SK-N-SH (cell line): ENCODE data around the gene SLC9A8. TPM values are rescaled to one million over a fixed set of nuclear protein-coding genes. Genes with fewer than 3 reads are reported as not detected.

ENCODE experiments used
- CTCF ChIA-PET: fragments of 300-600, 350-600 bp; formaldehyde crosslinking; extraction: SDS; loops from one replicate; lab custom pipeline; 2021; lab: Yijun Ruan, JAX
- POLR2A ChIA-PET: fragments of 350-600 bp; sonication (Branson Sonifier 250); formaldehyde crosslinking; extraction: SDS; loops from one replicate; lab custom pipeline; 2020; ENCODE audit warnings: antibody characterized with exemption, inconsistent platforms; lab: Yijun Ruan, JAX
- DNase-seq: peaks from one replicate; pipeline ENCODE4 v3.0.0; 2012
- H2AFZ ChIP-seq: fragments of 200-600 bp; sonication (generic); 2 replicates; pipeline ENCODE4 v1.8.1; 2016; ENCODE audit warnings: antibody characterized with exemption, mild to moderate bottlenecking, low read depth
- H3F3A ChIP-seq: fragments of 200-600 bp; sonication (generic); replicated peaks from 2 replicates; pipeline ENCODE3; 2016; ENCODE audit warnings: antibody characterized with exemption, mild to moderate bottlenecking; ENCODE audit not compliant: insufficient read depth
- H3K27ac ChIP-seq, 2 experiments: fragments of 200-500 bp in 1 of 2; fragments of 200-600 bp in 1 of 2; sonication (Bioruptor generic) in 1 of 2; sonication (generic), shearing (Covaris generic) in 1 of 2; 2 replicates each; pipeline versions ENCODE4 v1.5.1 to v1.6.1; 2014 to 2016; ENCODE audit warnings: low read depth in 2 of 2, inconsistent platforms in 1 of 2, low read length in 1 of 2, mild to moderate bottlenecking in 1 of 2, mixed read lengths in 1 of 2
- H3K27me3 ChIP-seq: fragments of 200-600 bp; sonication (generic), shearing (Covaris generic); 2 replicates; pipeline ENCODE4 v1.6.1; 2016; ENCODE audit warnings: mixed run types; ENCODE audit not compliant: insufficient read depth
- H3K36me3 ChIP-seq, 2 experiments: fragments of 200-500 bp in 1 of 2; fragments of 200-600 bp in 1 of 2; sonication (Bioruptor generic) in 1 of 2; sonication (generic) in 1 of 2; replicated peaks in 1 of 2; 2 replicates each; pipeline versions ENCODE3 to v1.5.1; 2014 to 2016; ENCODE audit warnings: low read length in 1 of 2, mild to moderate bottlenecking in 1 of 2; ENCODE audit not compliant: insufficient read depth in 2 of 2, control insufficient read depth in 1 of 2
- H3K4me1 ChIP-seq, 2 experiments: fragments of 200-500 bp in 1 of 2; fragments of 200-600 bp in 1 of 2; sonication (Bioruptor generic) in 1 of 2; sonication (generic), shearing (Covaris generic) in 1 of 2; 2 replicates each; pipeline versions ENCODE4 v1.5.1 to v1.6.1; 2014 to 2016; ENCODE audit warnings: low read depth in 1 of 2, low read length in 1 of 2, mixed run types in 1 of 2; ENCODE audit not compliant: insufficient read depth in 2 of 2, control insufficient read depth in 1 of 2
- H3K4me2 ChIP-seq: fragments of 200-600 bp; sonication (generic), shearing (Covaris generic); 2 replicates; pipeline ENCODE4 v1.6.1; 2017; ENCODE audit warnings: mixed run types
- H3K4me3 ChIP-seq, 2 experiments: fragments of 200-500 bp in 1 of 2; fragments of 200-600 bp in 1 of 2; sonication (Bioruptor generic) in 1 of 2; sonication (generic), shearing (Covaris generic) in 1 of 2; 2 replicates each; pipeline versions ENCODE4 v1.5.1 to v1.8.1; 2014 to 2016; ENCODE audit warnings: low read depth in 2 of 2, inconsistent platforms in 1 of 2, low read length in 1 of 2, mild to moderate bottlenecking in 1 of 2, mixed read lengths in 1 of 2, moderate library complexity in 1 of 2
- H3K79me2 ChIP-seq: fragments of 200-600 bp; sonication (generic); 2 replicates; pipeline ENCODE4 v1.8.1; 2017; ENCODE audit warnings: mild to moderate bottlenecking; ENCODE audit not compliant: insufficient read depth
- H3K9ac ChIP-seq: fragments of 200-600 bp; sonication (generic); 2 replicates; pipeline ENCODE4 v1.6.1; 2017; ENCODE audit warnings: mixed run types
- H3K9me2 ChIP-seq: fragments of 200-600 bp; sonication (generic); 2 replicates; pipeline ENCODE4 v1.6.1; 2017; ENCODE audit warnings: mixed run types
- H3K9me3 ChIP-seq: fragments of 200-600 bp; sonication (generic); 2 replicates; pipeline ENCODE4 v1.6.1; 2017; ENCODE audit warnings: mixed run types, mild to moderate bottlenecking, moderate library complexity
- H4K20me1 ChIP-seq: fragments of 200-600 bp; sonication (generic); 2 replicates; pipeline ENCODE4 v1.6.1; 2017; ENCODE audit warnings: mild to moderate bottlenecking, mixed run types; ENCODE audit not compliant: insufficient read depth
- CTCF ChIP-seq: fragments of 200-600 bp; sonication (generic); IDR thresholded peaks from 2 replicates; pipeline ENCODE4 v1.6.1; 2017; ENCODE audit warnings: antibody characterized with exemption, mild to moderate bottlenecking, moderate library complexity
- EP300 ChIP-seq, 2 experiments: IDR thresholded peaks; 2 replicates each; pipeline versions ENCODE4 v1.4.0 to v1.6.1; 2012; ENCODE audit warnings: borderline replicate concordance in 1 of 2, low read depth in 1 of 2, low read length in 1 of 2
- EZH2phosphoT487 ChIP-seq: fragments of 200-600 bp; sonication (generic); IDR thresholded peaks from 2 replicates; pipeline ENCODE4 v1.6.1; 2017; ENCODE audit warnings: low read depth, mixed run types, mild to moderate bottlenecking, antibody characterized with exemption, moderate library complexity, borderline replicate concordance
- FOXM1 ChIP-seq: IDR thresholded peaks from 2 replicates; pipeline ENCODE4 v1.4.0; 2012; ENCODE audit warnings: low read depth, mild to moderate bottlenecking
- IRF3 ChIP-seq: fragments of 150-350 bp; IDR thresholded peaks from 2 replicates; pipeline ENCODE4 v1.6.1; 2016; ENCODE audit warnings: mild to moderate bottlenecking, low read depth, low read length
- JUND ChIP-seq: IDR thresholded peaks from 2 replicates; pipeline ENCODE4 v1.4.0; 2012
- MAX ChIP-seq: IDR thresholded peaks from 2 replicates; pipeline ENCODE4 v1.4.0; 2012; ENCODE audit warnings: low read depth
- MEF2A ChIP-seq: IDR thresholded peaks from 2 replicates; pipeline ENCODE4 v1.4.0; 2012; ENCODE audit warnings: low read depth, borderline replicate concordance
- MXI1 ChIP-seq: IDR thresholded peaks from 2 replicates; pipeline ENCODE4 v1.6.1; 2012; ENCODE audit warnings: mild to moderate bottlenecking, low read depth, low read length, improper control_type of control experiment
- NRF1 ChIP-seq: IDR thresholded peaks from 2 replicates; pipeline ENCODE4 v1.6.1; 2012; ENCODE audit warnings: low read depth, mild to moderate bottlenecking, low read length
- PBX3 ChIP-seq: IDR thresholded peaks from 2 replicates; pipeline ENCODE4; 2012
- POLR2AphosphoS5 ChIP-seq: IDR thresholded peaks from 2 replicates; pipeline ENCODE4 v1.6.1; 2012; ENCODE audit warnings: low read depth, low read length
- RAD21 ChIP-seq: IDR thresholded peaks from 2 replicates; pipeline ENCODE4 v1.6.1; 2012; ENCODE audit warnings: mild to moderate bottlenecking, low read length
- RCOR1 ChIP-seq: fragments of 150-350 bp; IDR thresholded peaks from 2 replicates; pipeline ENCODE4 v1.6.1; 2017; ENCODE audit warnings: antibody characterized with exemption, low read length
- REST ChIP-seq: IDR thresholded peaks from 2 replicates; pipeline ENCODE4 v1.6.1; 2012; ENCODE audit warnings: mild to moderate bottlenecking, low read depth, low read length, moderate library complexity
- RXRA ChIP-seq: IDR thresholded peaks from 2 replicates; pipeline ENCODE4 v1.4.0; 2012; ENCODE audit warnings: low read depth, mild to moderate bottlenecking, borderline replicate concordance
- SIN3A ChIP-seq: IDR thresholded peaks from 2 replicates; pipeline ENCODE4 v1.6.1; 2012; ENCODE audit warnings: low read depth, mild to moderate bottlenecking, low read length, moderate library complexity, borderline replicate concordance
- SMC3 ChIP-seq: IDR thresholded peaks from 2 replicates; pipeline ENCODE4 v1.6.1; 2012; ENCODE audit warnings: low read depth, low read length, improper control_type of control experiment
- TAF1 ChIP-seq: IDR thresholded peaks from 2 replicates; pipeline ENCODE4 v1.6.1; 2012; ENCODE audit warnings: low read depth, mild to moderate bottlenecking, low read length, moderate library complexity, borderline replicate concordance
- YY1 ChIP-seq: IDR thresholded peaks from 2 replicates; pipeline ENCODE4 v1.4.0; 2012; ENCODE audit warnings: low read depth, mild to moderate bottlenecking
- WGBS: methylation state at CpG from one replicate; pipeline ENCODE4 v1.1.6; 2017; ENCODE audit warnings: low lambda C conversion rate; 5-methylcytosine and 5-hydroxymethylcytosine counted together
- polyA plus RNA-seq, 3 experiments: library from polyadenylated mRNA; depleted of rRNA; stranded (reverse); fragments of >200 nt; gene quantifications; 2 replicates each; pipeline ENCODE4 v1.2.3, GENCODE V29; 2012

The SLC9A8 gene
- polyA plus RNA-seq, 1 of the 3 experiments (the other 2 are of a cell fraction), result 3.4 TPM

DNA sequence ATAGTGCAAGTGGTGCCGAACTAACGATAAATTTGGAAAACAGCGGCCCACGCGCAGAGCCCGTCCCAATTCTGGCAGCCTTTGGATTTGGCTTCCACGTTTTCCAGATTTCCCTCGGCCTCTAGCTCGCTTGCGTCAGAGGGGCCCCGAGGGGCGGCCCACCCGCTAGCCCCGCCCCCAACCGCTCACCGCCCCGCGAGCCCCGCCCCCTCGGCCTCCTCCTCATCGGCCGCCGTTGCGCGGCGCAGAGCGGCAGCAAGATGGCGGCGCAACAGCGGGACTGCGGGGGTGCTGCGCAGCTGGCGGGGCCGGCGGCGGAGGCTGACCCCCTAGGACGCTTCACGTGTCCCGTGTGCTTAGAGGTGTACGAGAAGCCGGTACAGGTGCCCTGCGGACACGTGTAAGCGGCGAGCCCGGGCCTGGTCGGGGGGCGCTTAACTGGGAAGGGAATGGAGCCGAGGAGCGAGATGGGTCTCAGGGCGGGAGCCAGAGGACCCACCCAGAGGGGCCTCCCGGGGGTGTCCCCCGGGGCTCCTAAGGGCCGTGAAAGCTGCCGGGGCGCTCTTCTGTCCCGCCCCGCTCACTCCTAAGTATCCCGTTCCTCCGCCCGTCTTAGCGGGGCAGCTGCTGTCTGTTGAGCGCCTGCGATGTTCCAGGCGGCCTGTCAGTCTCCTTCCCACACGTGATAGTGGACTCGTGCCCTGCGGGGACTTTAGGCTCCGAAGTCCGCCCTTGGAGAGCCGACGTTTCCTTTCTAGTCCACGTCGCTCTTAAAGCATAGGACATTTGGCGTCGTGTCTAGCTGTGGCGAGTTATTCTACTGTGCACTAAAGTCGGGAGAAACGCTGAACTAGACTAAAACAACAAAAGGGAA, 123.8 kb downstream of the SLC9A8 start, which contains the start of gene RNF114:
TSS of gene RNF114 (plus strand) at position 245 of the 874 bp plus-strand sequence. CDS start at position 261, 16 bp downstream.
- POLR2A ChIA-PET, result interaction anchor here (0.6 kb wide), 1 partner anchor 244 kb away, joined by 3 read pairs; no protein-coding TSS in a partner anchor

More for the DNA sequence above, 123.8 kb downstream of the SLC9A8 start, which contains the start of gene RNF114:
- Histone ChIP-seq H3K4me1 (peaks cover 18 to 21% of the 10 kb centered on the region in 2 experiments; a peak in 3 of 4 replicates), H3K36me3 (peaks cover 10 to 18% of the 10 kb centered on the region in 2 experiments), H3K9me2 (no peaks in the 10 kb centered on the region), H3F3A (peaks cover 17% of the 10 kb centered on the region), H3K9me3 (no peaks in the 10 kb centered on the region), H3K27ac (peak within 1 kb of the TSS; percentile 59 to 66; a peak in 3 of 4 replicates), H3K4me3 (peak within 1 kb of the TSS; percentile 74 to 90), H4K20me1 (peaks cover 18% of the 10 kb centered on the region), H3K79me2 (peaks cover 52% of the 10 kb centered on the region), H3K27me3 (no peaks in the 10 kb centered on the region), H3K9ac (peak within 1 kb of the TSS; percentile 91), H3K4me2 (peak within 1 kb of the TSS; percentile 89)
- under 1% methylated on average over 29 of the region's 79 CpGs for WGBS
- peak; percentile 100 for DNase-seq
- CTCF ChIA-PET, result interaction anchor here (0.7 to 3.5 kb wide), 7 partner anchors 8 to 431 kb away, joined by 3 to 24 read pairs (median 3); no protein-coding TSS in a partner anchor
- 0 out of 2 replicates have a peak, but pooled peaks have one; percentile 17 for TF ChIP-seq REST
- 0 out of 2 replicates have a peak, but pooled peaks have one; percentile 2 for TF ChIP-seq PBX3
- peak; percentile 95 for TF ChIP-seq YY1
- TF ChIP-seq EZH2phosphoT487, result no peak
- TF ChIP-seq MXI1, result peak; percentile 95
- TF ChIP-seq JUND, result no peak
- no peak for TF ChIP-seq RAD21
- no peak for TF ChIP-seq RXRA
- peak; percentile 5; the same call in 1 of the 2 replicates for TF ChIP-seq RCOR1
- peak; percentile 13; the same call in 1 of the 2 replicates for TF ChIP-seq MEF2A
- 0 out of 4 replicates have a peak, but pooled peaks of 1 of the 2 experiments have one; percentile 18 for TF ChIP-seq EP300 (IDR thresholded peaks at IDR 0.05; ENCODE audit: borderline replicate concordance in 1 of 2, low read depth in 1 of 2, low read length in 1 of 2)
- TF ChIP-seq NRF1, result peak; percentile 50
- TF ChIP-seq IRF3, result no peak
- peak; percentile 68; the same call in 1 of the 2 replicates for TF ChIP-seq MAX
- TF ChIP-seq SIN3A, result peak; percentile 51; the same call in 1 of the 2 replicates
- no peak for TF ChIP-seq SMC3
- no peak for TF ChIP-seq FOXM1
- peak; percentile 78 for TF ChIP-seq TAF1
- peak; percentile 79 for TF ChIP-seq POLR2AphosphoS5
- no peak for TF ChIP-seq CTCF
- TF ChIP-seq, all 33 proteins: peak for 12
- H2AFZ ChIP-seq, result peak within 1 kb of the TSS; percentile 100
